Psoas muscle (tissue), 8 donors: Measurements from ENCODE around the gene DIPK1C. TPM values are rescaled to one million over a fixed set of nuclear protein-coding genes. Genes with fewer than 3 reads are reported as not detected.

Source experiments
- ATAC-seq, 4 donors: fragments of 200-7000 bp; cut with Tn5 transposase; one replicate each; pipeline ENCODE4 v1.9.1; 2020; ENCODE audit warnings: moderate library complexity in 3 of 4, mild to moderate bottlenecking in 2 of 4
- DNase-seq, 2 donors: peaks; one replicate each; pipeline ENCODE4 v3.0.0-alpha.2; 2020
- H3K27ac ChIP-seq: fragments of 200-600 bp; one replicate; pipeline ENCODE4 v1.8.0; 2022
- H3K27me3 ChIP-seq, 3 donors: fragments of 200-600 bp in 1 of 3; one replicate each; pipeline versions ENCODE4 v1.6.1 to v1.8.0; 2013 to 2022; ENCODE audit warnings: low read length in 2 of 3, mild to moderate bottlenecking in 2 of 3, moderate library complexity in 1 of 3; ENCODE audit not compliant: insufficient read depth in 3 of 3
- H3K36me3 ChIP-seq, 2 donors: fragments of 200-600 bp in 1 of 2; one replicate each; pipeline versions ENCODE4 v1.6.1 to v1.8.0; 2013 to 2022; ENCODE audit warnings: low read depth in 1 of 2, mild to moderate bottlenecking in 1 of 2, moderate library complexity in 1 of 2; ENCODE audit not compliant: insufficient read depth in 1 of 2
- H3K4me1 ChIP-seq: fragments of 200-600 bp; one replicate; pipeline ENCODE4 v1.8.0; 2022
- H3K4me3 ChIP-seq: fragments of 200-600 bp; one replicate; pipeline ENCODE4 v1.8.0; 2022; ENCODE audit warnings: mild to moderate bottlenecking
- H3K9me3 ChIP-seq: fragments of 200-600 bp; one replicate; pipeline ENCODE4 v1.8.0; 2022
- CTCF ChIP-seq: fragments of 200-600 bp; IDR thresholded peaks from one replicate; pipeline ENCODE4 v1.8.0; 2022; ENCODE audit warnings: antibody characterized with exemption
- WGBS, 3 donors: extraction: QIAGEN DNeasy Blood & Tissue Kit; methylation state at CpG; one replicate each; pipeline versions ENCODE4 v1.1.6 to v1.1.7; 2013; 5-methylcytosine and 5-hydroxymethylcytosine counted together
- intact Hi-C, 2 donors: fragments of 100-400 bp; cut with DNase I; formaldehyde crosslinking; loops; one replicate each; pipeline versions ENCODE4 v1.11.0 to v1.14.2; 2022
- polyA plus RNA-seq, 3 donors: library from polyadenylated mRNA; stranded (reverse); fragments of 200-250 nt; gene quantifications; one replicate each; pipeline ENCODE4 v1.2.3, GENCODE V29; 2013
- total RNA-seq, 4 donors: library from RNA; stranded (reverse); fragmentation: NEBNext Ultra II Directional in 2 of 4; extraction: Animal tissue kit (Norgen Biotek cat#: 25700) in 2 of 4; gene quantifications; one replicate each; pipeline versions ENCODE4 v1.2.1 to v1.2.4, GENCODE V29; 2021 to 2023
- donor health status: healthy with polysubstance abuse.
- donor health status: DM: no; HTN: no; CAD: no; lungs with moderate emphysema.
- donor health status: Bipolar disorder and iron deficiency.
- donor health status: healthy.
- donor health status: DM: yes; HTN: yes; CAD: no.
- donor health status: DM: no; HTN: no; CAD: no.
- donor health status: DM: no; HTN: no; CAD: no.
- donor health status: DM: yes; HTN: yes; CAD: no.

Gene DIPK1C
- total and polyA plus RNA-seq, 7 donors, result 0.07 to 0.67 (median 0.20) TPM

GRCh38 chr18:74445585-74445984, 11.5 kb downstream of the DIPK1C start:
- no peaks in the 10 kb centered on the region for H3K9me3 ChIP-seq
- peaks cover 0 to 16% (median 2%) of the 10 kb centered on the region in 3 donors for H3K27me3 ChIP-seq
- H3K4me3 ChIP-seq, result no peak overlapping the region
- TF ChIP-seq CTCF, result no peak
- no peak for DNase-seq
- 41 to 56% (median 42%) methylated on average over 14 of the region's 14 CpGs for WGBS, 3 donors
- H3K27ac ChIP-seq, result no peak overlapping the region
- ATAC-seq, result no peak
- no peaks in the 10 kb centered on the region for H3K36me3 ChIP-seq
- intact Hi-C loops, result no loop called here
- no peaks in the 10 kb centered on the region for H3K4me1 ChIP-seq

GRCh38 chr18:74444104-74444503, 13.0 kb downstream of the DIPK1C start:
- intact Hi-C loops, result no loop called here
- Histone ChIP-seq H3K4me1 (no peaks in the 10 kb centered on the region), H3K36me3 (no peaks in the 10 kb centered on the region), H3K27ac (no peak overlapping the region), H3K4me3 (no peak overlapping the region), H3K27me3 (peaks cover 0 to 16% (median 0%) of the 10 kb centered on the region in 3 donors), H3K9me3 (no peaks in the 10 kb centered on the region)
- 88 to 96% (median 93%) methylated on average over 3 of the region's 3 CpGs for WGBS, 3 donors
- TF ChIP-seq CTCF, result no peak
- ATAC-seq, result no peak
- DNase-seq, result no peak

- Histone ChIP-seq H3K27ac (no peak overlapping the region), H3K27me3 (peaks cover 0 to 13% (median 0%) of the 10 kb centered on the region in 3 donors), H3K4me1 (peaks cover under 1% of the 10 kb centered on the region), H3K4me3 (no peak overlapping the region), H3K9me3 (no peaks in the 10 kb centered on the region), H3K36me3 (no peaks in the 10 kb centered on the region)
- TF ChIP-seq CTCF, result no peak
- intact Hi-C loops, result no loop called here
- no peak for ATAC-seq
- DNase-seq, result no peak
- 92 to 93% (median 93%) methylated on average over 9 of the region's 9 CpGs for WGBS, 3 donors
These were observed 16.2 kb downstream of the DIPK1C start for GRCh38 chr18:74440808-74441427.

- no peaks in the 10 kb centered on the region for H3K27me3 ChIP-seq
- DNase-seq, result no peak
- TF ChIP-seq CTCF, result no peak
- H3K4me3 ChIP-seq, result no peak overlapping the region
- intact Hi-C loops, result no loop called here
- no peaks in the 10 kb centered on the region for H3K36me3 ChIP-seq
- 92 to 94% (median 94%) methylated on average over 6 of the region's 6 CpGs for WGBS, 3 donors
- ATAC-seq, result no peak
- H3K4me1 ChIP-seq, result peaks cover 3% of the 10 kb centered on the region
- no peaks in the 10 kb centered on the region for H3K9me3 ChIP-seq
- no peak overlapping the region for H3K27ac ChIP-seq
These were observed 19.0 kb downstream of the DIPK1C start for GRCh38 chr18:74438091-74438490.
